HG02610 (cell line): ENCODE data around the gene MYB.
A peak's percentile ranks its signal among the peaks of the same experiment; 100 is the strongest.

Experiments
- ATAC-seq: cut with Tn5 transposase; IDR thresholded peaks from one replicate; pipeline ENCODE4 v1.9.1; 2021; ENCODE audit warnings: mild to moderate bottlenecking, moderate library complexity; ENCODE audit not compliant: unreplicated experiment

The MYB gene

GRCh38 chr6:135187372-135187771, 6.3 kb downstream of the MYB start:
- ATAC-seq, result no peak

GRCh38 chr6:135188718-135189117, 7.6 kb downstream of the MYB start:
- ATAC-seq, result no peak

DNA sequence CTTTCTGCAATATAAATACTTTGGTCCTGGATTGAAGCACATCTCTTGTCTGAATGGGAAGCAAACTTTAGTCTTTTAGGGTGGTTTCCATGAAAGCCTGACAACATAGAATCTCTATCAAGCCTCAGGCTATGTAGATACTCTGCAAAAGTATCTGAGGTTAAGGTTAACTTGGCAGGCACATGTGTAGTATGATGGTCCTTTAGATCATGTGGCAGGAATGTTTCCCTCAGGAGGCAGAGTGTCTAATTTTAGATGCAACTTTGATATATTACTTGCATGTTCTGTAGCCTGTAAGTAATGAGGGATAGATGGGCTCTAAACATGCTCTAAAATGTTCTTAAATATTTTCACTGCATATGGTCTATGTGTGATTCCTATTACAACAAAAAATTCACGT, 8.2 kb downstream of the MYB start:
- ATAC-seq, result no peak

DNA sequence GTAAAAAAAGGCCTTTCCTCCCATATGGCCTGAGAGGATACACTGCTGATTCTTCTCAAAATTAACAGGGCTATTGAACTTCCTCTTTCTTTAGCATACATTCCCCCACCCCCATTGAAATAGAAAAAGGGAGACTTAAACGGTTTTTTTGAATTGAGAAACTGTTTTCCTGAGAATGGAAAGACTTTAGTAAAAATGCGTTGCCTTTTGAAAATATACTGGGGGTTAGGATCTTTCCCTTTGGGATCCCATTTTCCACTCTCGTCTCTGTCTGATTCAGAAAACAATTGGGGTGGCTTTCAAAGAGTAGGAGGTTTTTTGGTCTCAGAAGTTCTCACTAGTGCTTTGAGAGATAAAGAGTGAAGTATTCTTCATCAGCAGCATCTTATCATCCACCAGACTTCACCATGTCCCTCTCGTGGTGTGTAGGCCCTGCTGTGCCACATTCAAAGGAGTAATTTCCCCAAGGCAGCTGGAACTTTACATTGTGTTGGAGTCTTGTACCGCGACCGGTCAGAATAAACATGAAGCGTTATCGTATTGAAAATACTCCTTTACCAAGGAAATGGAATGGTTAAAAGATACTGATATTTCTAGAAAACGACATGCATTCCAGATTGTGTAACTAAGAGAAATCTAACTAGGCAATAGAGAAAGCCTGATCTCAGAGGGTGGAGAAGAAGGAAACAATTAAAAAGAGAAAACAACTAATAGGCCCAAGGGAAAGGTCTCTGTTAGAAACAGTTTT, 10.6 kb downstream of the MYB start:
- peak; percentile 50 for ATAC-seq

DNA sequence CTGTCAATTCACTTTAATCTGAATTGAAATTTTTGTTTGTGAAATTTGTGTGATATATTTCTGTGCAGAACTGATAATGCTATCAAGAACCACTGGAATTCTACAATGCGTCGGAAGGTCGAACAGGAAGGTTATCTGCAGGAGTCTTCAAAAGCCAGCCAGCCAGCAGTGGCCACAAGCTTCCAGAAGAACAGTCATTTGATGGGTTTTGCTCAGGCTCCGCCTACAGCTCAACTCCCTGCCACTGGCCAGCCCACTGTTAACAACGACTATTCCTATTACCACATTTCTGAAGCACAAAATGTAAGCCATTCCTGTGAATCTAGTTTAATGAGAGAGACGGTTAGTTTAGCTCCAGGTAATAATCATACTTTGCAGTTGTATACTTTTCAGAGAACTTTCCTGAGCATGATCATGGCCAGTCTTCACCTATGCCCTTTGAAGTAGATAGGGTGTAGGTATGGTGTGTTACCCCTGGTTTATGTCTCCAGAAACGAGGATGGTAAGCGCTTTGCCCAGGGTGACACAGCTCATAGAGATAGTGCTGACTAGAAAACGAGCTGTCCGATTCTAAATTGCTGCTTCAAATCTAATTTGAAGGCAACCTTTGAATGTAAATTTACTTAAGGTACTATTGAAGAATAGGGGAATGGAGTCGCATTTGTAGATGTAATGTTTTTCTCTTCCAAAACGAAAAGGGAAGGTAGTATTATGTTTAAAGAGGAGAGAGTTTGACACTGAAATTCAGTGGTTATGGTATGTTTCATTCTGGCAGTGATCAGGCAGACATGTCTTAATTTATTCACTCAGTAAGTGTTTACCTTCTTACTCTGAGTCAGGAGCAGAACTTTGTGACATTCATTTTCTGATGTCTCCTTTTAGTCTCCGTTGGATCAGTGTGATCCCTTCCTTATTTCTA, 11.4 kb downstream of the MYB start:
- ATAC-seq, result no peak

GRCh38 chr6:135193221-135193620, 12.1 kb downstream of the MYB start:
- no peak for ATAC-seq

DNA sequence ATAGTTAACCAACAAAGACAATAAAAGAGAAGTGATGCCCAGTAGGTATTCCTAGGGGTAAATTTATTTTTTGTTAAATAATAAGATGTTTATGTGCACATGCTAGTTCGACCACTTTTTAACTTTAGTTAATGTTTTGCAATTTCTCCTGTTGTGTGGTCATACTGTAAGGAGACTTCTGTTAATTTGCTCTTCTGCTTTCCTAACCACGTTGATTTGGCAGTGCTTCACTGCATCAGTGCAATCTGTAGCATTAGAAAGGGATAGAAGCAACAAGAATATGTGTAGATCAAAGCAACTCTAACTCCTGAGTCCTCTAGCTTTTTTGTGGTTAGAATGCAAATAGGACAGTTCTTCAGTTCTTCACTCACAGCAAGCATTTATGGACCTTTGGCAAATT, 13.9 kb downstream of the MYB start:
- ATAC-seq, result no peak

DNA sequence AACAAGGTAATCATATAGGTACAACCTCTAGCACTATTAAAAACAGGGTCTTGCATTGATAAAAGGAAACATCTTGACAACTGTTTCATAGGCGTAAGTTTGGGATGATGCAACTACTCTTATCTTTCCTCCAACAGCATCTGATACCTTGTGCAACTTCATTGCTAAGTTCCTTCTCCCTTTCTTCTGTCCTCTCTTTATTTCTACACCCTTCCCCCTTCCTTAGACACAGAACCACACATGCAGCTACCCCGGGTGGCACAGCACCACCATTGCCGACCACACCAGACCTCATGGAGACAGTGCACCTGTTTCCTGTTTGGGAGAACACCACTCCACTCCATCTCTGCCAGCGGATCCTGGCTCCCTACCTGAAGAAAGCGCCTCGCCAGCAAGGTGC, 14.4 kb downstream of the MYB start:
- no peak for ATAC-seq

- no peak for ATAC-seq
These were observed 15.8 kb downstream of the MYB start for GRCh38 chr6:135196739-135197510.

- ATAC-seq, result no peak
These were observed 21.7 kb downstream of the MYB start for GRCh38 chr6:135202836-135203235.

GRCh38 chr6:135204951-135205350, 23.8 kb downstream of the MYB start:
- no peak for ATAC-seq

GRCh38 chr6:135209803-135210202, 28.7 kb downstream of the MYB start:
- no peak for ATAC-seq

GRCh38 chr6:135210632-135211305, 29.7 kb downstream of the MYB start:
- no peak for ATAC-seq

- ATAC-seq, result no peak
These were observed 30.2 kb downstream of the MYB start for GRCh38 chr6:135211306-135211702.

GRCh38 chr6:135212020-135212806, 31.1 kb downstream of the MYB start:
- no peak for ATAC-seq

- ATAC-seq, result no peak
These were observed 31.8 kb downstream of the MYB start for GRCh38 chr6:135212935-135213334.

GRCh38 chr6:135213616-135214015, 32.5 kb downstream of the MYB start:
- ATAC-seq, result no peak

DNA sequence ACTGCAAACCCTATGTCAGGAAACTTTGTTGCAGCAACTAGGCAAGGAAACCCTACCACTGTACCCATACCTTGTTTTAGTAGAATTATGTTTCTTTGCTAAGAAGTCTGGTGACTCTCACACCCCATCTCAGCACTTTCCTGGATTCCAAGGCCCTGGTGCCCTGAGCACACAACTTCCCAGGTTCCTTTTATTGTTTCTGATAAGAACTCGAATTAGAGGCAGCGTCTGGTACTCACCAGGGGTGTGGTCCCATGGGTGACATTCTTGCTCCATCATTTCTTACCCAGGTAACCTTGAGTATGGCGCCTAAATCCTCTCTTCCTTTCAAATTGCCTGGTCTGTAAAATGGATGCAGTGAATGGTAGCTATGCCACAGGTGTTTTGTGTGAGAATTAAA, 34.1 kb downstream of the MYB start:
- ATAC-seq, result no peak

DNA sequence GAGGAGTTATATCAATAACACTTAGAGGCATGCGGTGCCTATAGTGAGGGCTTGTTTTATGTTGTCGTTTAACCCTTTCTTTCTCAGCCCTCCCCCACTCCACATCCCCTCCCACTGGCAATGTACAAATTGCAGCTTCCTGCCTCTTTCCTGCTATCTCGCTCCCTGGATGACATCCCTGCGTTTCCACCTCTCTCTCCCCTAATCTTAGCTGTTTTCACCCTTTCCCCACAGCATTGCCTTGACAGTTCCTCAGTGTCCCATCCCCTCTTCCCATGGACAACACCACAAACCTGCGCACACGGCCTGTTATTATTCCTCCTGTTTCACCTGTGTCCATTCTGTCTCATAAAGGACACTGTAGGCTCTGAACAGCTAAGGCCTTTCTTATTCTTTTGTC, 34.5 kb downstream of the MYB start:
- ATAC-seq, result no peak

- no peak for ATAC-seq
These were observed 36.6 kb downstream of the MYB start for GRCh38 chr6:135217663-135218062.
